Subcutaneous abdominal adipose tissue (tissue), 5 donors: ENCODE measurements around the gene MAP3K5.

ENCODE experiments used
- H3K27ac ChIP-seq: one replicate; pipeline ENCODE4 v1.7.0; 2013; ENCODE audit warnings: low read depth, mild to moderate bottlenecking, inconsistent platforms, low read length, moderate library complexity
- H3K27me3 ChIP-seq, 5 donors: one replicate each; pipeline ENCODE4 v1.7.0; 2013; ENCODE audit warnings: low read length in 5 of 5, inconsistent platforms in 1 of 5; ENCODE audit not compliant: control insufficient read depth in 5 of 5, insufficient read depth in 4 of 5
- H3K36me3 ChIP-seq, 5 donors: one replicate each; pipeline ENCODE4 v1.7.0; 2013; ENCODE audit warnings: low read length in 5 of 5; ENCODE audit not compliant: control insufficient read depth in 5 of 5, insufficient read depth in 5 of 5
- H3K4me1 ChIP-seq, 5 donors: one replicate each; pipeline ENCODE4 v1.7.0; 2013; ENCODE audit warnings: low read length in 5 of 5, mild to moderate bottlenecking in 3 of 5, moderate library complexity in 1 of 5; ENCODE audit not compliant: control insufficient read depth in 5 of 5, insufficient read depth in 5 of 5
- H3K4me3 ChIP-seq, 5 donors: one replicate each; pipeline ENCODE4 v1.7.0; 2013; ENCODE audit warnings: low read length in 5 of 5, low read depth in 1 of 5
- H3K9ac ChIP-seq, 5 donors: one replicate each; pipeline ENCODE4 v1.7.0; 2013; ENCODE audit warnings: low read length in 5 of 5, mild to moderate bottlenecking in 4 of 5, moderate library complexity in 3 of 5
- H3K9me3 ChIP-seq, 5 donors: one replicate each; pipeline ENCODE4 v1.7.0; 2013; ENCODE audit warnings: low read length in 5 of 5; ENCODE audit not compliant: control insufficient read depth in 5 of 5
- donor health status: healthy.
- donor health status: healthy.
- donor health status: healthy.
- donor health status: healthy.
- donor health status: healthy.

Gene MAP3K5

DNA sequence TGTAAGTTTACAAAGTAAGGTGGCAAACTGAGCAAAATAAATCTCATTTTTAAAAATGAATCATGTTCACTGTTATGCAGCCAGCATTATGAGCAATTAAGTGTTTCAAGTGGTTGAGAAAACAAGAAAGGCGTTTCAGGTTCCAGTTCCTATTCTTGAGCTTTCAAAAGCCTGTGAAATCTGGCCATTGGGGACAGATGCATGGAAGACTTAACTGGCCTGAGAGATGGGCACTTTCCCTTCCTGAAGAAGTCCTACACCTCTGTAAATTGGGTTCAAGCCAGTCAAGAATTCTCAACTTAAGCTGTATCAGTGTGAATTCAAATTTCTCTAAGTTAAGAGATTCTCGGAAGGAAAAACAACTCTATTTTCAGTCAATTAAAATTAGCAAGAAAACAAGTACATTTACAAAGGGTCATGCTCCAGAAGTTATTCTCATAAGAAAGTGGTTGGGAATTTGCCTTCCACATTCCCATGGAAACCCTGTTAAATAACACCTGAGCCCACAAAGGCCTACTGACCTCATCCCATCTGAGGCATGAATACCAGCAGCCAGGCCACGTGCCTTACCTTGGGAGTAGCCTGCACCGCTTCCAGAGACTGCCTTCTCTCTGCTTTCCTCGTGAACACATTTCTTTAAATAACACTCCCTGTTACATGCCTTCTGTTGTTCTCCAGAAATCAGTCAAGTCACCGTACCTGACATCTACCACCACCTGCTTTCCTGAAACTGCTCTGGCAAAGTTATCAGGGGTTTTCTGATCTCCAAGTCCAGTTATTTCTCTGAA is 19.4 kb downstream of the MAP3K5 start:
- H3K36me3 ChIP-seq = no peaks in the 10 kb centered on the region
- H3K4me3 ChIP-seq = no peak overlapping the region
- H3K27ac ChIP-seq = no peak overlapping the region
- no peak overlapping the region for H3K9ac ChIP-seq
- H3K9me3 ChIP-seq = no peaks in the 10 kb centered on the region
- peaks cover under 1 to 11% (median 4%) of the 10 kb centered on the region in 5 donors for H3K4me1 ChIP-seq
- no peaks in the 10 kb centered on the region for H3K27me3 ChIP-seq

DNA sequence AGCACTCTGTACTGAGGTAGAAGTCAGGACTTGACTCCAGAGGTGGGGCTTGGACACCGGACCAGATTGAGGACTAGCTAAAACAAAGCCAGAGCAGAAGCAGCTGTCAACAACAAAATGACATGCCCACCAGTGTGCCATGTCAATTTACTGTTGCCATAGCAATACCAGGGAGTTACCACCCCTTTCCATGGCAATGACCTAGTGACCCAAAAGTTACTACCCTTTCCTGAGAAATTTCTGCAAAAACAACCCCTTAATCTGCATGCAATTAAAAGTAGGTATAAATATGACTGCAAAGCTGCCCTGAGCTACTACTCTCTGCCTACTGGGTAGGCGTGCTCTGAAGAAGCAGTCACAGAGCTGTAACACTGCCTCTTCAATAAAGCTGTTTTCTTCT is 21.0 kb downstream of the MAP3K5 start:
- H3K27me3 ChIP-seq = no peaks in the 10 kb centered on the region
- H3K27ac ChIP-seq = no peak overlapping the region
- no peaks in the 10 kb centered on the region for H3K36me3 ChIP-seq
- no peak overlapping the region for H3K4me3 ChIP-seq
- H3K4me1 ChIP-seq = peaks cover 1 to 25% (median 12%) of the 10 kb centered on the region in 5 donors
- H3K9ac ChIP-seq = no peak overlapping the region
- H3K9me3 ChIP-seq = no peaks in the 10 kb centered on the region

DNA sequence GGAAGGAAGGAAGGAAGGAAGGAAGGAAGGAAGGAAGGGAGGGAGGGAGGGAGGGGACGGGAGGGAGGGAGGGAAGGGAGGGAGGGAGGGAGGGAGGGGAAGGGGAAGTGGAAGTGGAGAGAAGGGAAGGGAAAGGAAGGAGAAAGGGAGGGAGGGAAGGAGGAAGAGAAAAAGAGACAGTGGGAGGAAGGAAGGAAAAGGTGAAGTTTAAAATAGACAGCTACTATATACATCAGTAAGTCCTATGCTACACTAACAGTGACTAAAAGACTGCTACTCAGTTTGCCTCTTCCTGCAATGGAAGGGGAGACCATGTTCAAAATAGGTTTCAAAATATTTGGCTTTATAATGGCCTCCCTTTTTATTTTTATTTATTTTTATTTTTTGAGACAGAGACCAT is 22.5 kb downstream of the MAP3K5 start:
- Histone ChIP-seq H3K4me3 (no peak overlapping the region), H3K36me3 (no peaks in the 10 kb centered on the region)

DNA sequence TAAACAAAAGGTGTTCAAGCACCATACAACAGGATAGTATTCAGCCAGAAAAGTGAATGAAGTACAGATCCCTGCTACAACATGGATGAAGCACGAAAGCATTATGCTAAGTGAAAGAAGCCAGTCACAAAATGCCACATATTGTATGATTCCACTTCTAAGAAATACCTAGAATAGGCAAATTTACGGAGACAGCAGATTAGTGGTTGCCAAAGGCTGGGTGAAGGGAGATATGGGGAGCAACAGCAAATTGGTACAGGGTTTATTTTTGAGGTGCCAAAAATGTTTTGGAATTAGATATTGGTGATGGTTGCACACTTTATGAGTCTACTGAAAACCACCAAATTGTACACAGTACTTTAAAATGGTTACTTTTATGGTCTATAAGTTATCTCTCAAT is 23.2 kb downstream of the MAP3K5 start:
- Histone ChIP-seq H3K4me3 (no peak overlapping the region), H3K9ac (no peak overlapping the region), H3K9me3 (no peaks in the 10 kb centered on the region), H3K27me3 (no peaks in the 10 kb centered on the region), H3K36me3 (no peaks in the 10 kb centered on the region), H3K4me1 (peaks cover 3 to 38% (median 23%) of the 10 kb centered on the region in 5 donors), H3K27ac (no peak overlapping the region)

More for the DNA sequence above, 22.5 kb downstream of the MAP3K5 start:
- Histone ChIP-seq H3K27ac (no peak overlapping the region), H3K9ac (no peak overlapping the region), H3K27me3 (no peaks in the 10 kb centered on the region), H3K9me3 (no peaks in the 10 kb centered on the region), H3K4me1 (peaks cover 3 to 32% (median 24%) of the 10 kb centered on the region in 5 donors)

DNA sequence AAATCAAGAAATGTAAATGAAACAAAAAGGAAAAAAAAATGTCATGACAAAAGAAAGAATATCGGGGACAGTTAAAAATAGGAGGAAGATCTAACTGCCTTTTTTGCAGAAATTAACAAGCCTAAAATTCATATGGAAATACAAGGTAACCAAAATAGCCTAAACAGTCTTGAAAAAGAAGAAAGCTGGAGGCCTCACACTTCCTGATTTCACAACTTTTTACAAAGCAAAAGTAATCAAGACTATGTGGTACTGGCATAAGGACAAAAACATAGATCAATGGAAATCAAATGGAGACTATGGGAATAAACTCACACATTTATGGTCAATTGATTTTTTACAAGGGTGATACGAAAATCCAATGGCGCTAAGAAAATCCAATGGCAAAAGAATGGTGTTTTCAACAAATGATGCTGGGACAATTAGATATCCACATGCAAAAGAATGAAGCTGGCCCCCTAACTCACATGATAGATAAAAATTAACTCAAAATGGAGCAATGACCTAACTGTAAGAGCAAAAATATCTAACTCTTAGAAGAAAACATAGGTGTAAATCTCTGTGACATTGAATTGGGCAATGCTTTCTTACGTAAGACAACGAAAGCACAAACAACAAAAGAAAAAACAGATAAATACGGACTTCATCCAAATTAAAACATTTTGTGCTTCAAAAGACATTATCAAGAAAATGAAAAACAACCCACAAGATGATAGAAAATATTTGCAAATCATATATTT is 24.5 kb downstream of the MAP3K5 start:
- H3K4me1 ChIP-seq = peaks cover 2 to 42% (median 31%) of the 10 kb centered on the region in 5 donors
- no peak overlapping the region for H3K4me3 ChIP-seq
- no peak overlapping the region for H3K9ac ChIP-seq
- H3K27me3 ChIP-seq = no peaks in the 10 kb centered on the region
- no peak overlapping the region for H3K27ac ChIP-seq
- no peaks in the 10 kb centered on the region for H3K9me3 ChIP-seq
- no peaks in the 10 kb centered on the region for H3K36me3 ChIP-seq

DNA sequence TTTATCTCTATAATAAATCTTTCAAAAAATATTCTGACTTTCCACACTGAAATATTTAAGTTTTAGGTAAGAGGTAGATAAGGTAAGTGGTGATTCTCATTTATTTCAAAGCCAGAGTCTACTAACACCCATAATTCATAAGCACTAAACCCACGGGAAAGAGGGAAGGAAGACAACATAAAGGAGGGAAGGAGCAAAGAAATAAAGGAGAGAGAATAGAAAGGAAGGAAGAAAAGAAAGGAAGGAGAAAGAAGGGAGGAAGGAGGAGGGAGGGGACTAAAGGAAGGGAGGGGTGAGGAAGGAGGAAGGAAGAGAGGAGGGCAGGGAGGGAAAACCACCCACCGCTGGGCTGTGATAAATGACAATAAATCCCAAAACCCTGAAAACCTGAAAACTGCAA is 25.2 kb downstream of the MAP3K5 start:
- no peaks in the 10 kb centered on the region for H3K36me3 ChIP-seq
- no peak overlapping the region for H3K27ac ChIP-seq
- no peaks in the 10 kb centered on the region for H3K27me3 ChIP-seq
- no peaks in the 10 kb centered on the region for H3K9me3 ChIP-seq
- H3K4me3 ChIP-seq = no peak overlapping the region
- H3K9ac ChIP-seq = no peak overlapping the region
- peaks cover 3 to 49% (median 38%) of the 10 kb centered on the region in 5 donors for H3K4me1 ChIP-seq

DNA sequence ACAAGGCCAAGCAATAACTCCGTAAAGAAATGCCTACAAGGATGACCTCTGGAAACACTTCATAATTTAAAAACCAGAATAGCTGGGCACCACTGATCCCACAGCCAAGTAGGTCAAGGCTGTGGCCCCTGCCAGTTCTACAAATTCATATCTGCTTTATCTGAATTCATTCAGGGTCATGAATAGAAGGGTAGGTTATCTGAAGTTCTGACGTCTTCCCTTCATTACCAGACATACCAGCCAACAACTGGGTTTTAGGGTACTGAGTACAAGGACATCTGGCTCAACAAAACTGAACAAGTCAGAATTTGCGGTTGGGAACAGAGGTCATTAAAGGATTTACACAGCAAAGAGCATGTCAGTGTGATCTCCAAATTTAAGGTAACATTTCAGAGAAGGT is 26.0 kb downstream of the MAP3K5 start:
- Histone ChIP-seq H3K27me3 (no peaks in the 10 kb centered on the region), H3K4me1 (peaks cover 3 to 54% (median 46%) of the 10 kb centered on the region in 5 donors), H3K4me3 (no peak overlapping the region), H3K9ac (no peak overlapping the region), H3K9me3 (no peaks in the 10 kb centered on the region), H3K27ac (no peak overlapping the region), H3K36me3 (no peaks in the 10 kb centered on the region)

DNA sequence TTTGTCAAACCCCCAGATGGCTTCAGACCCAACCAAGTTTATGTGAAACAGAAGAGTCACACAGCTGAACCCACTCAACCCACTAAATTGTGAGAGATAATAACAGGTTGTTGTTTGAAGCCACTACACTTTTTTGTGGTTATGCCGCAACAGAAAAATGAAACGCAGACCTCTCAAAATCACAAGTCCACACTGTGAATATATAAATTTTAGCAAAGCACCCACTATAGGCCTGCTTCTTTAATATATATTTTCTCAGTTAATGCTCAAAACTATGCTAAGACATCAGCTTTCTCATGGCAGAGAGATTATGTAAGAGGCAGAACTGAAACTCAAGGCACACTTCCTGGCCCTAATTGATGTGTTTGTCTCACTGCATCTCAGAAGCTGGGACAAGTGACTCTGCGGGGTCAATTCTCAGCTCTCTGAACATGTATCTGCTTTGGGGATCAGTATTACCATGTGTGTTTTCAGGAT is 27.7 kb downstream of the MAP3K5 start:
- H3K27me3 ChIP-seq = no peaks in the 10 kb centered on the region
- H3K9ac ChIP-seq = no peak overlapping the region
- H3K27ac ChIP-seq = no peak overlapping the region
- peaks cover 5 to 60% (median 54%) of the 10 kb centered on the region in 5 donors for H3K4me1 ChIP-seq
- no peaks in the 10 kb centered on the region for H3K36me3 ChIP-seq
- no peak overlapping the region for H3K4me3 ChIP-seq
- no peaks in the 10 kb centered on the region for H3K9me3 ChIP-seq

DNA sequence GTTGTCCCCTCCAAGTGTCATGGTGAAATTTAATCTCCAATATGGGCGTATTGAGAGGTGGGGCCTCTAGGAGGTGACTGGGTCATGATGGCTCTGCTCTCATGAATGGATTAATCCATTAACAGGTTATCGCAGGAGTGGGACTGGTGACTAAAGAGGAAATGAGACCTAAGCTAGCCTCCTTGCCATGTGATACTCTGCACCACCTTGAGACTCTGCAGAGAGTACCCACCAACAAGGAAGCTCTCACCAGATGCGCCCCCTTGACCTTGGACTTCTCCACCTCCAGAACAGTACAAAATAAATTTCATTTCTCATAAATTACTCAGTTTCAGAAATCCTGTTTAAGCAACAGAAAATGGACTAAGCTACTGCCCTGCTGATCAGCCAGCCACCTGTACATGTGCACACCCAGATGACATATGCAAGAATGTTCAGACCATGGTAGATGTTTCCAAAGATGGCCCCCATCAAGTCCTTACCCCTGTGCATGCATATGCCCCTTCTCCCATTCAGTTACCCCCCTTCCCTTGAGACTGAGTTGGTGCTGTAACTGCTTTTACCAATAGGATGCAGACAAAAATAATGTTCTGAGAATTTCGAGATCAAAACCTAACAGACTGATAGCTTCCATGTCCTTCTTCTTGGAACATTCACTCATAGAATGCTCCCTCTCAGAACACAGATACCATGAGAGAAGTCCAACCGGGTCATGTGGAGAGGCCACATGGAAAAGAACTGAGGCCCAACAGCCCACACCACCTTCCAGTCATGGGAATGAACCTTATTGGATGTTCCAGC is 28.4 kb downstream of the MAP3K5 start:
- Histone ChIP-seq H3K9me3 (no peaks in the 10 kb centered on the region), H3K27me3 (no peaks in the 10 kb centered on the region), H3K36me3 (no peaks in the 10 kb centered on the region), H3K4me3 (no peak overlapping the region), H3K27ac (no peak overlapping the region), H3K4me1 (peaks cover 5 to 60% (median 54%) of the 10 kb centered on the region in 5 donors), H3K9ac (no peak overlapping the region)
